Choroid plexus epithelial cell (primary cell): ENCODE measurements around the gene ARIH1.

Experiments
- DNase-seq: peaks from one replicate; pipeline ENCODE4 v3.0.0-alpha.2; 2010; ENCODE audit warnings: low read depth
- H3K4me3 ChIP-seq: 2 replicates; pipeline ENCODE4 v1.5.1; 2011; ENCODE audit warnings: low read depth, mild to moderate bottlenecking, control low read depth, low read length, moderate library complexity
- TF ChIP-seq, protein P1 (sequence below): conservative IDR thresholded peaks from 2 replicates; pipeline ENCODE4 v1.5.1; 2011; ENCODE audit warnings: low read depth, mild to moderate bottlenecking, control low read depth, inconsistent platforms, low read length, moderate library complexity

ARIH1 gene

DNA sequence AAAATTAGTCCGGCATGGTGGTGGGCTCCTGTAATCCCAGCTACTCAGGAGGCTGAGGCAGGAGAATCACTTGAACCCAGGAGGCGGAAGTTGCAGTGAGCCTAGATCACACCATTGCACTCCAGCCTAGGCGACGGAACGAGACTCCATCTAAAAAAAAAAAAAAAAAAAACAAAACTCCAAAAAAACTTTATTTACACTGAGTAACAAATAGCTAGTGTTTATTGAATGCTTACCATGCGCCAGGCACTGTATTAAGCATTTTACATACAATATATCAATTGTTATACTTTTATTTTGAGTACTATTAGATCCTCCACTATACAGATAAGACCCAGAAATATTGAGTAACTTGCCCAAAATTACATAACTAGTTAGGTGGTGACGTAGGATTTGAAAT, 17.4 kb upstream of the ARIH1 start:
- TF ChIP-seq, protein P1, sequence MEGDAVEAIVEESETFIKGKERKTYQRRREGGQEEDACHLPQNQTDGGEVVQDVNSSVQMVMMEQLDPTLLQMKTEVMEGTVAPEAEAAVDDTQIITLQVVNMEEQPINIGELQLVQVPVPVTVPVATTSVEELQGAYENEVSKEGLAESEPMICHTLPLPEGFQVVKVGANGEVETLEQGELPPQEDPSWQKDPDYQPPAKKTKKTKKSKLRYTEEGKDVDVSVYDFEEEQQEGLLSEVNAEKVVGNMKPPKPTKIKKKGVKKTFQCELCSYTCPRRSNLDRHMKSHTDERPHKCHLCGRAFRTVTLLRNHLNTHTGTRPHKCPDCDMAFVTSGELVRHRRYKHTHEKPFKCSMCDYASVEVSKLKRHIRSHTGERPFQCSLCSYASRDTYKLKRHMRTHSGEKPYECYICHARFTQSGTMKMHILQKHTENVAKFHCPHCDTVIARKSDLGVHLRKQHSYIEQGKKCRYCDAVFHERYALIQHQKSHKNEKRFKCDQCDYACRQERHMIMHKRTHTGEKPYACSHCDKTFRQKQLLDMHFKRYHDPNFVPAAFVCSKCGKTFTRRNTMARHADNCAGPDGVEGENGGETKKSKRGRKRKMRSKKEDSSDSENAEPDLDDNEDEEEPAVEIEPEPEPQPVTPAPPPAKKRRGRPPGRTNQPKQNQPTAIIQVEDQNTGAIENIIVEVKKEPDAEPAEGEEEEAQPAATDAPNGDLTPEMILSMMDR = no peak
- no peak for DNase-seq

DNA sequence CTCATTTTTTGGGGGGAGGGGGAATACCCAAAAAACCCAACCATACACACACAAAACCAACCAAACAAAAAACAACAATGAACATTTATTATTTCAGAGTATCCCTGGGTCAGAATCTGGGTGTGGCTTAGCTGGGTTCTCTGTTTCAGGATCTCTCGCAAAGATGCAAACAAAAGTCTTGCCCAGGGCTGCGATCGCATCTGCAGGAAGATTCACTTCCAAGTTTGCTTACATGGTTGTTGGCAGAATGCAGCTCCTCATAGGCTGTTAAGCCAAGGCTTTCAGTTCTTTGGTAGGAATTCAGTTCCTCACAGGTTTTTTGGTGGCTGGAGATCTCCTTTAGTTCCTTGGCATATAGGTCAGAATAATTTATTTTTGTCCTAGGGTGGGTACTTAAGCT, 13.7 kb upstream of the ARIH1 start:
- TF ChIP-seq, protein P1 = no peak
- H3K4me3 ChIP-seq = no peak overlapping the region
- no peak for DNase-seq

More for the DNA sequence above, 17.4 kb upstream of the ARIH1 start:
- no peak overlapping the region for H3K4me3 ChIP-seq

DNA sequence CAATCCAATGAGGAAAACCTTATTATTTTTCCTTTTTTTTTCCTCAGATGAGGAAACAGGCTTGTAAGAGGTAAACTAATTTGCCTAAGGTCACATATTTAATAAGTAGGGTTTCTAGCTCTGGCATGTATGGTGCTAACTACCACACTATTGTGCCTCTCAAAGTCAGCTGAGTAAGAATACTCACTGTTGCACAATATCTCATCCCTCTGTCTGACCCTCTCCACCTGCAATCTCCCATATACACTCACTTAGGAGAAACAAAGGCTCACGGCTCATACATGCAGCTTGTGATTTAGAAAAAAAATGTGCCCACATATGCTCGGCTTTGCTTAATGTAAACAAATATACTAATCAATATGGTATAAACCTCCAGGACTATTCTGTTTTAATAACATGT, 10.4 kb upstream of the ARIH1 start:
- no peak overlapping the region for H3K4me3 ChIP-seq
- DNase-seq = no peak
- TF ChIP-seq, protein P1 = no peak

DNA sequence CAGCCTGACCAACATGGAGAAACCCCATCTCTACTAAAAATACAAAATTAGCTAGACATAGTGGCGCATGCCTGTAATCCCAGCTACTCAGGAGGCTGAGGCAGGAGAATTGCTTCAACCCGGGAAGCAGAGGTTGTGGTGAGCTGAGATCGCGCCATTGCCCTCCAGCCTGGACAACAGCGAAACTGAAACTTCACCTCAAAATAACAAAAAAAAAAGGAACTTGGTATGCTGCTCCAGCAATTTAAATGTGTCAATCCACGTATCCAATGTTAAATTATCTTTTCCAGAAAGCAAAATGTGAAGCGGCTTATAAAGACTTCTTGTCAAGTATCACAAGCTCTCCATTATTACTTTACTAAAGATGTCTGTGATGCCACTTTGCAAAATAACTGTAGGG, 9.9 kb upstream of the ARIH1 start:
- H3K4me3 ChIP-seq = no peak overlapping the region

DNA sequence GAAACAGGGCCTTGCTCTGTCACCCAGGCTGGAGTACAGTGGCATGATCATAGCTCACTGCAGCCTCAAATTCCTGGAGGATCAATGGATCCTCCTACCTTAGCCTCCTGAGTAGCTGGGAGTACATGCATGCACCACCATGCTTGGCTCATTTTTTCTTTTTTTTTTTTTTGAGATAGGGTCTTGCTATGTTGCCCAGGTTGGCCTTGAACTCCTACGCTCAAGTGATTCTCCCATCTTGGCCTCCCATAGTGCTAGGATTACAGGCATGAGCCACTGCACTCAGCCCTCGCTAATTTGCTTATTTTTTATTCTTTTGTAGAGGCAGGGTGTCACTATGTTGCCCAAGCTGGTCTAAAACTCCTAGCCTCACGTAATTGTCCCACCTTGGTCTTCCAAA, 6.0 kb upstream of the ARIH1 start:
- TF ChIP-seq, protein P1 = no peak
- DNase-seq = no peak

More for the DNA sequence above, 9.9 kb upstream of the ARIH1 start:
- TF ChIP-seq, protein P1 = no peak
- no peak for DNase-seq

DNA sequence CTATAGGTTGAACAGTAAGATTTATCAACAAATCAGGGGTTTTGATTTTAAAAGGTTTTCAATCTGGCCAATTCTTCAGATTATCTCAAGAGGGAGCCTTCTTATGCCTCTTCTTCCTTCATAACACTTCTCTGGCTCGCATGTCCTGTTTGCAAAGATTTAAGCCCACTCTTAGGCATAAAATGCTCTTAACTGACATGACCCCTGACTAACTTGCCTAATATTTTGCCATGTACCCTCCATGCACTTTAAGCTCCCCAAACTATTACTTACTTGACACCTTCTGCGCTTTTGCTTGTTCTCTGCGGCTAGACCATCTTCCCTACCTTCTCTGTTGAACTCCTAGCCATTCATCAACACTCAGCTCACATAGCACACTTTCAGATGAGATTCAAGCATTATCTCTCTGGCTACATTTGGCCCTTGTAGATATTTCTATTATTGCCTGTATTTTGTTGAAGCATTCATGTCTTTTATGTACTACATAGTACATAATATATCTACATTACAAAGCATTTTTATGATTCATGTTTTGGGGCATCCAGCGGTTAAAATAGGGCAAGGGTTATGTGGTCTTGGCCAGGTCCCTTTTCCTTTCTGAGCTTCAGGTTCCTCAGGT, 1.0 kb upstream of the ARIH1 start:
- peak overlapping the region; percentile 99 for H3K4me3 ChIP-seq
- TF ChIP-seq, protein P1 = peak; percentile 52
- peak; percentile 69 for DNase-seq

More for the DNA sequence above, 6.0 kb upstream of the ARIH1 start:
- no peak overlapping the region for H3K4me3 ChIP-seq

DNA sequence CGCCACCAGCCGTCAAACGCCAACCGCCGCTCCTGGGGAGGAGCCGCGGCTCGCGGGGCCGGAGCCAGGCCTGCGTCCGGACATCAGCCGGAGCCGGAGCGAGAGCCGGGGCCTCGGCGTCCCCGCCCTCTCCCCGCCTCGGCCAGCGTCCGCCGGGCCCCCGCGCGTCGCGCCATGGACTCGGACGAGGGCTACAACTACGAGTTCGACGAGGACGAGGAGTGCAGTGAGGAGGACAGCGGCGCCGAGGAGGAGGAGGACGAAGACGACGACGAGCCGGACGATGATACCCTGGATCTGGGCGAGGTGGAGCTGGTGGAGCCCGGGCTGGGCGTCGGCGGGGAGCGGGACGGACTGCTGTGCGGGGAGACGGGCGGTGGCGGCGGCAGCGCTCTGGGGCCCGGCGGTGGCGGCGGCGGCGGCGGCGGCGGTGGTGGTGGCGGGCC, 359 bp downstream of the ARIH1 start:
- TF ChIP-seq, protein P1 = no peak
- peak overlapping the region; percentile 99 for H3K4me3 ChIP-seq
- DNase-seq = no peak
